H1 (cell line): ENCODE results near the gene ZBTB4. TPM values are rescaled to one million over a fixed set of nuclear protein-coding genes. Genes with fewer than 3 reads are reported as not detected.

Source experiments
- CTCF ChIA-PET: fragments of 300-600 bp; sonication (Branson Sonifier 250); formaldehyde crosslinking; loops from one replicate; lab custom pipeline; 2021; ENCODE audit not compliant: partially characterized antibody; lab: Charles Lee
- POLR2A ChIA-PET: fragments of 300-600 bp; sonication (Branson Sonifier 250); formaldehyde crosslinking; loops from one replicate; lab custom pipeline; 2021; ENCODE audit warnings: inconsistent platforms; ENCODE audit not compliant: partially characterized antibody; lab: Charles Lee
- DNase-seq, 2 experiments: peaks; one replicate each; pipeline versions ENCODE4 v3.0.0 to v3.0.0-alpha.2; 2010 to 2022; ENCODE audit warnings: low spot score in 2 of 2, low read depth in 1 of 2, mixed read lengths in 1 of 2
- FAIRE-seq: peaks from 2 replicates; lab custom pipeline; 2011; peaks lifted over from hg19 to GRCh38; lab: Jason Lieb, UNC
- H2AFZ ChIP-seq: 2 replicates; pipeline ENCODE4 v1.8.1; 2012; ENCODE audit warnings: low read length, inconsistent platforms
- H2AK5ac ChIP-seq: 2 replicates; pipeline ENCODE4 v1.6.1; 2013; ENCODE audit warnings: low read depth, low read length
- H2BK120ac ChIP-seq: replicated peaks from 2 replicates; pipeline ENCODE3; 2013; ENCODE audit warnings: low read depth, low read length, inconsistent platforms
- H2BK12ac ChIP-seq: 2 replicates; pipeline ENCODE4 v1.6.1; 2013; ENCODE audit warnings: low read depth, low read length
- H2BK15ac ChIP-seq: 2 replicates; pipeline ENCODE4 v1.6.1; 2013; ENCODE audit warnings: low read length
- H2BK20ac ChIP-seq: 2 replicates; pipeline ENCODE4 v1.6.1; 2013; ENCODE audit warnings: low read length
- H2BK5ac ChIP-seq: 2 replicates; pipeline ENCODE4 v1.6.1; 2013; ENCODE audit warnings: low read depth, low read length
- H3K14ac ChIP-seq: 2 replicates; pipeline ENCODE4 v1.6.1; 2013; ENCODE audit warnings: inconsistent platforms; ENCODE audit not compliant: insufficient read length
- H3K18ac ChIP-seq: 2 replicates; pipeline ENCODE4 v1.6.1; 2013; ENCODE audit warnings: low read length; ENCODE audit errors: extremely low read depth
- H3K23ac ChIP-seq: 2 replicates; pipeline ENCODE4 v1.6.1; 2013; ENCODE audit warnings: inconsistent platforms; ENCODE audit not compliant: insufficient read length
- H3K23me2 ChIP-seq: 2 replicates; pipeline ENCODE4 v1.6.1; 2013; ENCODE audit warnings: low read depth, low read length
- H3K27ac ChIP-seq: 2 replicates; pipeline ENCODE4 v1.6.1; 2011; ENCODE audit warnings: low read depth, low read length, inconsistent platforms
- H3K27me3 ChIP-seq, 4 experiments: replicated peaks in 1 of 4; 1 replicate in 1 of 4; 2 replicates in 3 of 4; pipeline versions ENCODE4 v1.6.1 to v1.8.1; 2011 to 2013; ENCODE audit warnings: low read length in 3 of 4, mild to moderate bottlenecking in 3 of 4, inconsistent platforms in 2 of 4, mixed read lengths in 2 of 4, moderate library complexity in 1 of 4; ENCODE audit not compliant: control insufficient read depth in 3 of 4, insufficient read depth in 3 of 4; ENCODE audit errors: extremely low read depth in 1 of 4
- H3K36me3 ChIP-seq, 4 experiments: 2 replicates each; pipeline versions ENCODE4 v1.6.1 to v1.8.1; 2011 to 2013; ENCODE audit warnings: mild to moderate bottlenecking in 4 of 4, low read length in 3 of 4, moderate library complexity in 2 of 4, control low read depth in 1 of 4, inconsistent platforms in 1 of 4; ENCODE audit not compliant: insufficient read depth in 4 of 4, control insufficient read depth in 2 of 4
- H3K4ac ChIP-seq: replicated peaks from 2 replicates; pipeline ENCODE3; 2013; ENCODE audit warnings: low read length, low read depth, mixed read lengths, inconsistent platforms; ENCODE audit not compliant: insufficient read length
- H3K4me1 ChIP-seq, 4 experiments: replicated peaks in 1 of 4; 1 replicate in 1 of 4; 2 replicates in 3 of 4; pipeline versions ENCODE4 v1.6.1 to v1.8.1; 2011 to 2013; ENCODE audit warnings: low read length in 3 of 4, inconsistent platforms in 2 of 4, mixed read lengths in 1 of 4; ENCODE audit not compliant: insufficient read depth in 4 of 4, control insufficient read depth in 3 of 4
- H3K4me2 ChIP-seq, 2 experiments: 2 replicates each; pipeline versions ENCODE4 v1.6.1 to v1.8.1; 2011 to 2013; ENCODE audit warnings: low read depth in 2 of 2, low read length in 2 of 2, control low read depth in 1 of 2, inconsistent platforms in 1 of 2, mild to moderate bottlenecking in 1 of 2; ENCODE audit not compliant: insufficient read depth in 1 of 2
- H3K4me3 ChIP-seq, 4 experiments: fragments of 200-600, 300-600 bp in 1 of 4; sonication (generic), shearing (Covaris generic), sonication (Bioruptor Twin) in 1 of 4; 2 replicates each; pipeline versions ENCODE4 v1.5.1 to v1.8.1; 2011 to 2016; ENCODE audit warnings: low read length in 4 of 4, low read depth in 3 of 4, control low read depth in 2 of 4, inconsistent platforms in 2 of 4, mild to moderate bottlenecking in 2 of 4, mixed read lengths in 1 of 4, moderate library complexity in 1 of 4; ENCODE audit not compliant: insufficient read depth in 2 of 4; ENCODE audit errors: extremely low read depth in 1 of 4
- H3K56ac ChIP-seq: replicated peaks from 2 replicates; pipeline ENCODE3; 2013; ENCODE audit warnings: low read depth, mild to moderate bottlenecking, mixed read lengths, low read length, inconsistent platforms; ENCODE audit not compliant: insufficient read length
- H3K79me1 ChIP-seq: 2 replicates; pipeline ENCODE4 v1.6.1; 2013; ENCODE audit warnings: low read depth, low read length, control low read depth
- H3K79me2 ChIP-seq, 2 experiments: 2 replicates each; pipeline versions ENCODE4 v1.6.1 to v1.8.1; 2012 to 2013; ENCODE audit warnings: low read length in 2 of 2, mild to moderate bottlenecking in 2 of 2, inconsistent platforms in 1 of 2; ENCODE audit not compliant: insufficient read depth in 2 of 2, control insufficient read depth in 1 of 2
- H3K9ac ChIP-seq, 4 experiments: replicated peaks in 1 of 4; 1 replicate in 1 of 4; 2 replicates in 3 of 4; pipeline versions ENCODE4 v1.6.1 to v1.8.1; 2011 to 2013; ENCODE audit warnings: low read depth in 3 of 4, low read length in 3 of 4, control low read depth in 2 of 4, mild to moderate bottlenecking in 2 of 4, moderate library complexity in 2 of 4, inconsistent platforms in 1 of 4; ENCODE audit errors: extremely low read depth in 1 of 4
- H3K9me3 ChIP-seq, 2 experiments: 2 replicates each; pipeline versions ENCODE4 v1.6.1 to v1.8.1; 2012 to 2013; ENCODE audit warnings: mild to moderate bottlenecking in 2 of 2, moderate library complexity in 2 of 2, control low read depth in 1 of 2, inconsistent platforms in 1 of 2, low read depth in 1 of 2, low read length in 1 of 2, mixed read lengths in 1 of 2; ENCODE audit not compliant: insufficient read depth in 2 of 2
- H4K20me1 ChIP-seq, 2 experiments: replicated peaks in 1 of 2; 2 replicates each; pipeline versions ENCODE3 to v1.8.1; 2011 to 2013; ENCODE audit warnings: inconsistent platforms in 2 of 2, low read length in 2 of 2, mild to moderate bottlenecking in 1 of 2; ENCODE audit not compliant: insufficient read depth in 2 of 2, control insufficient read depth in 1 of 2
- H4K5ac ChIP-seq: 2 replicates; pipeline ENCODE4 v1.6.1; 2013; ENCODE audit warnings: low read length, low read depth, mixed read lengths, inconsistent platforms; ENCODE audit not compliant: insufficient read length
- H4K8ac ChIP-seq: 2 replicates; pipeline ENCODE4 v1.8.0; 2013; ENCODE audit warnings: mild to moderate bottlenecking, moderate library complexity, low read length, inconsistent platforms; ENCODE audit not compliant: insufficient read depth; ENCODE audit errors: extremely low read depth
- H4K91ac ChIP-seq: replicated peaks from 2 replicates; pipeline ENCODE3; 2013; ENCODE audit warnings: low read length, mixed read lengths, inconsistent platforms; ENCODE audit not compliant: insufficient read length
- ASH2L ChIP-seq: fragments of 200-600, 300-600 bp; sonication (generic); IDR thresholded peaks from one replicate; pipeline ENCODE4 v1.7.1; 2017; ENCODE audit warnings: low read length
- HDAC2 ChIP-seq, 2 experiments: fragments of 300-600 bp in 1 of 2; sonication (generic) in 1 of 2; IDR thresholded peaks; 2 replicates each; pipeline ENCODE4 v1.6.1; 2011 to 2012; ENCODE audit warnings: low read depth in 2 of 2, low read length in 2 of 2, mild to moderate bottlenecking in 2 of 2, moderate library complexity in 2 of 2, borderline replicate concordance in 1 of 2, inconsistent platforms in 1 of 2
- HDAC6 ChIP-seq: IDR thresholded peaks from one replicate; pipeline ENCODE4 v1.7.1; 2012; ENCODE audit warnings: low read depth, mild to moderate bottlenecking, inconsistent platforms, low read length, moderate library complexity
- KDM4A ChIP-seq: IDR thresholded peaks from one replicate; pipeline ENCODE4 v1.7.1; 2012; ENCODE audit warnings: low read depth, mild to moderate bottlenecking, moderate library complexity, low read length, inconsistent platforms; ENCODE audit not compliant: severe bottlenecking
- POU5F1 ChIP-seq: IDR thresholded peaks from 2 replicates; pipeline ENCODE4 v1.6.1; 2011; ENCODE audit warnings: low read depth, mild to moderate bottlenecking, low read length, moderate library complexity
- RBBP5 ChIP-seq: IDR thresholded peaks from 2 replicates; pipeline ENCODE4 v1.7.1; 2012; ENCODE audit warnings: low read depth, mild to moderate bottlenecking, inconsistent platforms, low read length, moderate library complexity, borderline replicate concordance
- RFX5 ChIP-seq: IDR thresholded peaks from 2 replicates; pipeline ENCODE4 v1.6.1; 2011; ENCODE audit warnings: low read depth, low read length, improper control_type of control experiment, borderline replicate concordance
- RXRA ChIP-seq: IDR thresholded peaks from 2 replicates; pipeline ENCODE4 v1.6.1; 2011; ENCODE audit warnings: low read depth, mild to moderate bottlenecking, low read length, moderate library complexity; ENCODE audit not compliant: insufficient read depth
- SAP30 ChIP-seq: fragments of 300-600 bp; sonication (generic); IDR thresholded peaks from 2 replicates; pipeline ENCODE4 v1.7.1; 2012; ENCODE audit warnings: low read length, moderate library complexity, mild to moderate bottlenecking, inconsistent platforms; ENCODE audit not compliant: insufficient read depth, insufficient replicate concordance
- SIRT6 ChIP-seq: IDR thresholded peaks from one replicate; pipeline ENCODE4 v1.7.1; 2012; ENCODE audit warnings: low read length, inconsistent platforms
- SP4 ChIP-seq: IDR thresholded peaks from 2 replicates; pipeline ENCODE4 v1.6.1; 2012; ENCODE audit warnings: low read length, inconsistent platforms
- TAF7 ChIP-seq: optimal IDR thresholded peaks from 2 replicates; pipeline ENCODE3; 2011; ENCODE audit warnings: low read depth, mild to moderate bottlenecking, inconsistent platforms, low read length, moderate library complexity, borderline replicate concordance
- USF2 ChIP-seq: IDR thresholded peaks from 2 replicates; pipeline ENCODE4 v1.6.1; 2011; ENCODE audit warnings: low read length, improper control_type of control experiment
- WGBS, 2 experiments: shearing (Covaris generic) in 1 of 2; methylation state at CpG; one replicate each; pipeline versions ENCODE4 v1.1.6 to v1.1.7; 2013 to 2015; ENCODE audit warnings: low lambda C conversion rate in 2 of 2, mixed read lengths in 2 of 2, inconsistent platforms in 1 of 2, low coverage in 1 of 2, missing lambda C conversion rate in 1 of 2; ENCODE audit not compliant: insufficient replicate concordance in 2 of 2, insufficient coverage in 1 of 2, insufficient read length in 1 of 2; ENCODE audit errors: extremely low coverage in 1 of 2, missing lambda C conversion rate in 1 of 2; 5-methylcytosine and 5-hydroxymethylcytosine counted together
- polyA plus RNA-seq, 7 experiments: library from polyadenylated mRNA; depleted of rRNA in 3 of 7; stranded (reverse) in 5 of 7; unstranded in 2 of 7; fragments of >200 nt in 5 of 7; fragments of 200-250 nt in 2 of 7; gene quantifications; 1 replicate in 5 of 7; 2 replicates in 1 of 7; 4 replicates in 1 of 7; pipeline versions ENCODE4 v1.2.1 to v1.2.3, GENCODE V29; 2011 to 2013; ENCODE audit warnings: missing spikeins in 2 of 7, mixed read lengths in 2 of 7
- total RNA-seq: library from RNA; stranded (reverse); fragmentation: NEBNext Ultra II Directional; extraction: Animal tissue kit (Norgen Biotek cat#: 25700); gene quantifications from 2 replicates; pipeline ENCODE4 v1.2.1, GENCODE V29; 2021

ZBTB4 gene
- total and polyA plus RNA-seq, 2 of the 8 experiments (the other 6 are each of a cell fraction or from before 2014, with no cell fraction given), result 5.9 to 10.1 TPM

- DNase-seq (no peak), FAIRE-seq (no peak)
- no peak overlapping the region for H2BK120ac ChIP-seq
- no peak overlapping the region for H2BK15ac ChIP-seq
- no peak overlapping the region for H2AK5ac ChIP-seq
- 89% methylated on average over 9 of the region's 10 CpGs; no CpG with 5 or more reads in 1 of the 2 experiments for WGBS, 2 experiments
- H3K27ac ChIP-seq, result no peak overlapping the region
- H2BK12ac ChIP-seq, result no peak overlapping the region
- no peaks in the 10 kb centered on the region for H3K9me3 ChIP-seq
- H4K8ac ChIP-seq, result no peak overlapping the region
- no peak overlapping the region for H2AFZ ChIP-seq
- no peak overlapping the region for H3K9ac ChIP-seq
- ChIA-PET POLR2A (interaction anchor here (0.7 to 1.3 kb wide), 3 partner anchors 9 to 21 kb away, joined by 3 to 4 read pairs (median 4); partner anchors contain the start of gene FGF11), CTCF (interaction anchor here (0.7 to 1.0 kb wide), 2 partner anchors 81 to 258 kb away, joined by 3 read pairs; partner anchors contain the start of gene TP53)
- no peaks in the 10 kb centered on the region for H3K79me1 ChIP-seq
- H3K4me1 ChIP-seq, result no peaks in the 10 kb centered on the region; a peak in 1 of 7 replicates
- no peak overlapping the region for H3K18ac ChIP-seq
- H3K4me3 ChIP-seq, result no peak overlapping the region
- H4K20me1 ChIP-seq, result peaks cover 0 to 3% of the 10 kb centered on the region in 2 experiments
- no peak overlapping the region for H2BK5ac ChIP-seq
- no peaks in the 10 kb centered on the region for H3K23me2 ChIP-seq
- H3K56ac ChIP-seq, result no peak overlapping the region
- no peak overlapping the region for H3K14ac ChIP-seq
- H4K5ac ChIP-seq, result no peak overlapping the region
- no peaks in the 10 kb centered on the region; a peak in 1 of 7 replicates for H3K27me3 ChIP-seq
- H2BK20ac ChIP-seq, result no peak overlapping the region
- no peak overlapping the region for H4K91ac ChIP-seq
- no peak overlapping the region for H3K4ac ChIP-seq
- no peak overlapping the region for H3K4me2 ChIP-seq
- no peaks in the 10 kb centered on the region for H3K36me3 ChIP-seq
- no peaks in the 10 kb centered on the region for H3K79me2 ChIP-seq
- no peak overlapping the region for H3K23ac ChIP-seq
- TF ChIP-seq SP4 (no peak), POU5F1 (no peak), RBBP5 (no peak), RXRA (no peak), TAF7 (no peak), SIRT6 (no peak), SAP30 (no peak), HDAC6 (no peak), USF2 (no peak), KDM4A (no peak), RFX5 (no peak), HDAC2 (IDR thresholded peaks at IDR 0.05; ENCODE audit: borderline replicate concordance in 1 of 2, low read depth in 2 of 2, low read length in 2 of 2) (no peak), ASH2L (no peak)
These were observed 49.7 kb downstream of the ZBTB4 start for GRCh38 chr17:7429722-7430121.
